ENCODE results near the gene TCF15. TPM values are rescaled to one million over a fixed set of nuclear protein-coding genes. Genes with fewer than 3 reads are reported as not detected.

Gene TCF15
- total and polyA plus RNA-seq, 2 of the 13 experiments (the other 11 are each of a cell fraction or from before 2014, with no cell fraction given), result not detected

DNA sequence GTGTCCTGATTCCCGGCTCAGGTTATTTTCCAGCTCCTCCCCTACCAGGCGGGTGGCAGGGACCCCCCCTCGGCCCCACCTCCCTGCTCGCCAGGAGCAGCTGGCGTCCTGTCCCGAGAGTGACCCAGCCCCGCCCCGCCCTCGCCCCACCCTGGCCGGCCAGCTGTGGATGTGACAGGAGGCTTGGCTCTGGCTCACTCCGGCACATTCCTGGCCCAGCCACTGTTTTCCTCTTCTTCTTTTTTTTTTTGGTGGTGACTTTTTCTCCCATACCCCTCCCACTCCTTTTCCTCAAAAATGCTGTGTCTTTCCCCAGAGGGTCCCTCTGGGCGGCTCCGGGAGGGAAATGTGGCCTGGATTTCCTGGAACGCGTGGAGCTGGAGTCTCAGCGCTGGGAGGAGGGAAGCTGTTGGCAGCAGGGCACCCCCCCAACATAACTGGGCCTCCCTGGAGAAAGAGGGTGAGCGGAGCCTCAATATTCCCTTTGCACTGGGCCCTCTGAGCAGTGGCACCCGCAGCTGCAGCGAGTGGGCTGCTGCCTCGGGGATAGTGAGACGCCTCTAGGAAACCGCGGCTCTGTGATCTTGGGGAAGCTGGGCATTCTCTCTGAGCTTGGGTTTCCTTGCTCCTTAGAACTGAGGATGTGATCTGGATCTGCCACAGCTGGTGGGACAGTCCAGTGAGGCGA lies 38.2 kb downstream of the TCF15 start (continued):
- TF ChIP-seq TFAP4 (IDR thresholded peaks at IDR 0.05; ENCODE audit: borderline replicate concordance, low read depth) (peak; percentile 35; the same call in 1 of the 2 replicates), MTA3 (CRISPR knock-in tag; IDR thresholded peaks at IDR 0.05) (no peak)

- in situ Hi-C loops (cut with HindIII; ENCODE audit: extremely low pct_ligation_motif_present, low pct_unique_long_range_greater_than_20kb), result no loop called here
- 30% methylated on average over 14 of the region's 14 CpGs for WGBS (ENCODE audit: low lambda C conversion rate)
- no peak for ATAC-seq
These were observed 41.3 kb downstream of the TCF15 start for GRCh38 chr20:568673-569415.

More at GRCh38 chr20:568673-569415, 41.3 kb downstream of the TCF15 start:
- POLR2A ChIA-PET, result no interaction called here
- H3K36me3 ChIP-seq (replicated peaks in 1 of 2; ENCODE audit: control insufficient read depth in 1 of 2, insufficient read depth in 2 of 2, low read length in 2 of 2), result no peaks in the 10 kb centered on the region
- no peaks in the 10 kb centered on the region for H3K79me2 ChIP-seq (ENCODE audit: insufficient read depth, low read length)
- no peak overlapping the region for H3K4me2 ChIP-seq (ENCODE audit: low read depth, low read length)
- no peaks in the 10 kb centered on the region for H4K20me1 ChIP-seq (ENCODE audit: insufficient read depth, low read length)
- no TSS peak for BruUV-seq (replicated peaks)
- TF ChIP-seq THAP7 (CRISPR knock-in tag; IDR thresholded peaks at IDR 0.05), result no peak
- TF ChIP-seq NPAS2 (CRISPR knock-in tag; IDR thresholded peaks at IDR 0.05; ENCODE audit: borderline replicate concordance), result no peak
- TF ChIP-seq ZNF256 (CRISPR knock-in tag; conservative IDR thresholded peaks at IDR 0.05), result no peak
- 0 out of 2 replicates have a peak, but pooled peaks have one; percentile 43 for TF ChIP-seq ZNF225 (CRISPR knock-in tag; IDR thresholded peaks at IDR 0.05)
- TF ChIP-seq GZF1 (CRISPR knock-in tag; IDR thresholded peaks at IDR 0.05), result no peak
- TF ChIP-seq POGZ (CRISPR knock-in tag; IDR thresholded peaks at IDR 0.05), result no peak
- TF ChIP-seq CENPX (CRISPR knock-in tag; IDR thresholded peaks at IDR 0.05), result no peak
- TF ChIP-seq RBAK (CRISPR knock-in tag; IDR thresholded peaks at IDR 0.05), result no peak
- peak; percentile 60 for TF ChIP-seq ZNF629 (CRISPR knock-in tag; conservative IDR thresholded peaks at IDR 0.05)
- no peak for TF ChIP-seq EP300 (IDR thresholded peaks at IDR 0.05; ENCODE audit: low read depth in 2 of 2, low read length in 2 of 2)
- no peak for TF ChIP-seq EP300 (CRISPR knock-in tag; IDR thresholded peaks at IDR 0.05; ENCODE audit: borderline replicate concordance)
- no peak for TF ChIP-seq ATF1 (CRISPR knock-in tag; IDR thresholded peaks at IDR 0.05)
- TF ChIP-seq ZNF619 (CRISPR knock-in tag; IDR thresholded peaks at IDR 0.05), result 0 out of 2 replicates have a peak, but pooled peaks have one; percentile 28
- no peak overlapping the region for H3K4me3 ChIP-seq (replicated peaks in 1 of 3; ENCODE audit: insufficient read depth in 1 of 3, low read depth in 2 of 3, low read length in 3 of 3)
- H3K27me3 ChIP-seq (ENCODE audit: control insufficient read depth in 1 of 2, insufficient read depth in 2 of 2, low read length in 2 of 2), result peaks cover 16 to 65% of the 10 kb centered on the region in 2 experiments
- no peaks in the 10 kb centered on the region for H3K4me1 ChIP-seq (ENCODE audit: insufficient read depth, low read length)
- CTCF ChIA-PET (ENCODE audit: low intra/inter-chr PET ratio, low total read pairs), result no interaction called here
- FAIRE-seq (no peak), DNase-seq (ENCODE audit: low spot score) (no peak)
- no peak overlapping the region for H3K9ac ChIP-seq (ENCODE audit: insufficient read depth, low read depth, low read length)
- H3K9me3 ChIP-seq (ENCODE audit: low read length), result no peaks in the 10 kb centered on the region
- H3K27ac ChIP-seq (ENCODE audit: extremely low read length, insufficient read depth, low read length), result no peak overlapping the region
- intact Hi-C loops (cut with micrococcal nuclease; ENCODE audit: unreplicated experiment), result no loop called here
- no peak overlapping the region for H2AFZ ChIP-seq (ENCODE audit: low read length)

All from HepG2 (cell line).